ENCODE data around the gene ZNF576.

GRCh38 chr19:43638214-43638994 lies 42.0 kb downstream of the ZNF576 start:
- no peak for TF ChIP-seq EP300 (IDR thresholded peaks at IDR 0.05)
- TF ChIP-seq CTCF (IDR thresholded peaks at IDR 0.05) = no peak
- no peak for TF ChIP-seq POLR2A (IDR thresholded peaks at IDR 0.05)

Measured in tibial nerve (tissue), 4 donors.